IMR-90 (cell line): ENCODE results near the gene TLK2. TPM values are rescaled to one million over a fixed set of nuclear protein-coding genes. Genes with fewer than 3 reads are reported as not detected.

ENCODE experiments used
- ATAC-seq: fragments of 200-7000 bp; cut with Tn5 transposase; 2 replicates; pipeline ENCODE4 v1.9.1; 2020; ENCODE audit warnings: low read depth, mild to moderate bottlenecking, moderate library complexity
- BruUV-seq: library from RNA; stranded (reverse); fragments of 400-500 nt; replicated peaks from 2 replicates; lab custom pipeline; 2021; lab: Mats Ljungman, UMichigan
- CTCF ChIA-PET: fragments of 300-600 bp; formaldehyde crosslinking; extraction: SDS; loops from one replicate; lab custom pipeline; 2021; ENCODE audit warnings: antibody characterized with exemption; lab: Yijun Ruan, JAX
- POLR2A ChIA-PET: fragments of 300-600 bp; sonication (Branson Sonifier 250); formaldehyde crosslinking; loops from one replicate; lab custom pipeline; 2022; ENCODE audit warnings: antibody characterized with exemption; ENCODE audit not compliant: unreplicated experiment; lab: Charles Lee
- DNase-seq: peaks from one replicate; pipeline ENCODE4 v3.0.0; 2013
- H2AFZ ChIP-seq: replicated peaks from 2 replicates; pipeline ENCODE3; 2013; ENCODE audit warnings: low read length, mild to moderate bottlenecking; ENCODE audit not compliant: poor library complexity
- H2AK5ac ChIP-seq: 2 replicates; pipeline ENCODE4 v1.6.1; 2013; ENCODE audit warnings: low read depth, low read length, inconsistent platforms
- H2AK9ac ChIP-seq: replicated peaks from 2 replicates; pipeline ENCODE3; 2013; ENCODE audit warnings: mild to moderate bottlenecking, low read depth, low read length, moderate library complexity; ENCODE audit not compliant: poor library complexity
- H2BK120ac ChIP-seq: 2 replicates; pipeline ENCODE4 v1.6.1; 2013; ENCODE audit warnings: low read depth, low read length, inconsistent platforms
- H2BK15ac ChIP-seq: 3 replicates; pipeline ENCODE4 v1.6.1; 2013; ENCODE audit warnings: low read depth, low read length, inconsistent platforms
- H2BK20ac ChIP-seq: 2 replicates; pipeline ENCODE4 v1.6.1; 2013; ENCODE audit warnings: low read depth, mild to moderate bottlenecking, inconsistent platforms, low read length, moderate library complexity
- H2BK5ac ChIP-seq: 2 replicates; pipeline ENCODE4 v1.6.1; 2013; ENCODE audit warnings: mild to moderate bottlenecking, low read depth, low read length, inconsistent platforms; ENCODE audit not compliant: poor library complexity, severe bottlenecking
- H3K14ac ChIP-seq: replicated peaks from 2 replicates; pipeline ENCODE4 v1.6.1; 2013; ENCODE audit warnings: low read depth, low read length, inconsistent platforms
- H3K18ac ChIP-seq: 2 replicates; pipeline ENCODE4 v1.6.1; 2013; ENCODE audit warnings: low read depth, low read length, control low read depth
- H3K23ac ChIP-seq: 2 replicates; pipeline ENCODE4 v1.6.1; 2013; ENCODE audit warnings: low read depth, low read length, inconsistent platforms
- H3K27ac ChIP-seq: 2 replicates; pipeline ENCODE4 v1.5.1; 2013; ENCODE audit warnings: mild to moderate bottlenecking, control low read depth, low read length; ENCODE audit not compliant: insufficient read depth
- H3K27me3 ChIP-seq: 2 replicates; pipeline ENCODE4 v1.6.1; 2013; ENCODE audit warnings: low read length; ENCODE audit not compliant: control insufficient read depth, insufficient read depth
- H3K36me3 ChIP-seq: 2 replicates; pipeline ENCODE4 v1.6.1; 2013; ENCODE audit warnings: low read length, mixed read lengths; ENCODE audit not compliant: control insufficient read depth, insufficient read depth
- H3K4ac ChIP-seq: 2 replicates; pipeline ENCODE4 v1.6.1; 2013; ENCODE audit warnings: low read depth, low read length, inconsistent platforms
- H3K4me1 ChIP-seq: 2 replicates; pipeline ENCODE4 v1.6.1; 2013; ENCODE audit warnings: low read length, mixed read lengths; ENCODE audit not compliant: control insufficient read depth, insufficient read depth
- H3K4me2 ChIP-seq: 2 replicates; pipeline ENCODE4 v1.6.1; 2013; ENCODE audit warnings: low read depth, mild to moderate bottlenecking, control low read depth, low read length, moderate library complexity
- H3K4me3 ChIP-seq: 2 replicates; pipeline ENCODE4 v1.5.1; 2013; ENCODE audit warnings: low read depth, mild to moderate bottlenecking, control low read depth, low read length, moderate library complexity; ENCODE audit not compliant: insufficient read depth
- H3K56ac ChIP-seq: 2 replicates; pipeline ENCODE4 v1.6.1; 2013; ENCODE audit warnings: low read length, inconsistent platforms; ENCODE audit not compliant: insufficient read depth; ENCODE audit errors: extremely low read depth
- H3K79me1 ChIP-seq, 2 experiments: 2 replicates each; pipeline ENCODE4 v1.6.1; 2013; ENCODE audit warnings: low read length in 2 of 2, inconsistent platforms in 1 of 2, low read depth in 1 of 2
- H3K9ac ChIP-seq: 2 replicates; pipeline ENCODE4 v1.6.1; 2013; ENCODE audit warnings: low read depth, low read length, control low read depth
- H3K9me1 ChIP-seq: 2 replicates; pipeline ENCODE4 v1.6.1; 2013; ENCODE audit warnings: low read length, inconsistent platforms; ENCODE audit not compliant: insufficient read depth
- H3K9me3 ChIP-seq: 2 replicates; pipeline ENCODE4 v1.6.1; 2013; ENCODE audit warnings: low read length; ENCODE audit not compliant: control insufficient read depth, insufficient read depth
- H4K20me1 ChIP-seq: 2 replicates; pipeline ENCODE4 v1.6.1; 2013; ENCODE audit warnings: low read length, inconsistent platforms; ENCODE audit not compliant: insufficient read depth
- H4K5ac ChIP-seq: 2 replicates; pipeline ENCODE4 v1.6.1; 2013; ENCODE audit warnings: mild to moderate bottlenecking, low read depth, low read length, control low read depth
- H4K8ac ChIP-seq, 2 experiments: 2 replicates each; pipeline ENCODE4 v1.6.1; 2013; ENCODE audit warnings: low read depth in 2 of 2, low read length in 2 of 2, control low read depth in 1 of 2, inconsistent platforms in 1 of 2
- H4K91ac ChIP-seq: 2 replicates; pipeline ENCODE4 v1.6.1; 2013; ENCODE audit warnings: low read depth, low read length, inconsistent platforms; ENCODE audit not compliant: insufficient read depth
- BHLHE40 ChIP-seq: fragments of 150-350 bp; IDR thresholded peaks from 2 replicates; pipeline ENCODE4 v1.6.1; 2016; ENCODE audit warnings: mild to moderate bottlenecking, low read depth, low read length
- CEBPB ChIP-seq: IDR thresholded peaks from 2 replicates; pipeline ENCODE4 v1.6.1; 2012; ENCODE audit warnings: low read depth, low read length, improper control_type of control experiment
- CHD1 ChIP-seq: IDR thresholded peaks from 2 replicates; pipeline ENCODE4 v1.6.1; 2012; ENCODE audit warnings: low read depth, low read length, improper control_type of control experiment
- ELK1 ChIP-seq: fragments of 150-350 bp; IDR thresholded peaks from 2 replicates; pipeline ENCODE4 v1.6.1; 2016; ENCODE audit warnings: low read depth, mild to moderate bottlenecking, low read length, moderate library complexity, borderline replicate concordance
- FOS ChIP-seq: fragments of 150-350 bp; IDR thresholded peaks from 2 replicates; pipeline ENCODE4 v1.6.1; 2016; ENCODE audit warnings: low read depth, low read length
- MAFK ChIP-seq: IDR thresholded peaks from 2 replicates; pipeline ENCODE4 v1.6.1; 2012; ENCODE audit warnings: low read depth, low read length, improper control_type of control experiment
- MAZ ChIP-seq: IDR thresholded peaks from 2 replicates; pipeline ENCODE4 v1.6.1; 2012; ENCODE audit warnings: low read depth, mild to moderate bottlenecking, low read length, improper control_type of control experiment, moderate library complexity, borderline replicate concordance
- MXI1 ChIP-seq: IDR thresholded peaks from 2 replicates; pipeline ENCODE4 v1.6.1; 2012; ENCODE audit warnings: low read depth, mild to moderate bottlenecking, low read length, moderate library complexity, borderline replicate concordance
- NFE2L2 ChIP-seq: fragments of 150-350 bp; IDR thresholded peaks from 2 replicates; pipeline ENCODE4 v1.6.1; 2016; ENCODE audit warnings: low read depth, mild to moderate bottlenecking, low read length
- RAD21 ChIP-seq: IDR thresholded peaks from 2 replicates; pipeline ENCODE4 v1.6.1; 2012; ENCODE audit warnings: low read length, improper control_type of control experiment
- RCOR1 ChIP-seq: IDR thresholded peaks from 2 replicates; pipeline ENCODE4 v1.6.1; 2012; ENCODE audit warnings: mild to moderate bottlenecking, low read length, improper control_type of control experiment; ENCODE audit not compliant: insufficient replicate concordance
- RFX5 ChIP-seq: IDR thresholded peaks from 2 replicates; pipeline ENCODE4 v1.8.0; 2012; ENCODE audit warnings: low read depth, mild to moderate bottlenecking, low read length, moderate library complexity
- SMC3 ChIP-seq: fragments of 150-350 bp; IDR thresholded peaks from 2 replicates; pipeline ENCODE4 v1.6.1; 2016; ENCODE audit warnings: low read depth, mild to moderate bottlenecking, antibody characterized with exemption, low read length, moderate library complexity
- WGBS, 2 experiments: methylation state at CpG; one replicate each; pipeline versions ENCODE4 v1.1.5 to v1.1.7; 2013; ENCODE audit warnings: missing lambda C conversion rate in 2 of 2; ENCODE audit not compliant: insufficient read length in 1 of 2; ENCODE audit errors: extremely low coverage in 2 of 2; 5-methylcytosine and 5-hydroxymethylcytosine counted together
- dilution Hi-C: fragments of 300-500 bp; cut with HindIII; formaldehyde crosslinking; loops from one replicate; pipeline ENCODE4 v1.14.3; 2018; ENCODE audit warnings: low sequenced_read_pairs; ENCODE audit not compliant: unreplicated experiment
- in situ Hi-C: fragments of 300-500 bp; cut with MboI; formaldehyde crosslinking; loops from 3 replicates; pipeline ENCODE4 v1.14.3; 2019; ENCODE audit warnings: low sequenced_read_pairs, inconsistent platforms, mixed read lengths
- intact Hi-C: fragments of 100-400 bp; cut with micrococcal nuclease; formaldehyde crosslinking; loops from 2 replicates; pipeline ENCODE4 v1.10.0; 2022
- polyA plus RNA-seq, 3 experiments: library from polyadenylated mRNA; depleted of rRNA; stranded (reverse); fragments of >200 nt; gene quantifications; 2 replicates each; pipeline ENCODE4 v1.2.3, GENCODE V29; 2012; ENCODE audit warnings: low replicate concordance in 1 of 3
- total RNA-seq: library from RNA; depleted of rRNA; stranded (reverse); fragments of >200 nt; gene quantifications from 2 replicates; pipeline ENCODE4 v1.2.3, GENCODE V29; 2012
- TF ChIP-seq, protein P1 (sequence below): conservative IDR thresholded peaks from 2 replicates; pipeline ENCODE4 v1.5.1; 2012; ENCODE audit warnings: mild to moderate bottlenecking, low read depth, low read length, improper control_type of control experiment
- TF ChIP-seq, protein P2 (sequence below): fragments of 150-350 bp; IDR thresholded peaks from 2 replicates; pipeline ENCODE4 v1.6.1; 2017; ENCODE audit warnings: mild to moderate bottlenecking, antibody characterized with exemption, low read length, low read depth

Gene TLK2
- total and polyA plus RNA-seq, 2 of the 4 experiments (the other 2 are of a cell fraction), result 35.7 to 39.4 TPM

DNA sequence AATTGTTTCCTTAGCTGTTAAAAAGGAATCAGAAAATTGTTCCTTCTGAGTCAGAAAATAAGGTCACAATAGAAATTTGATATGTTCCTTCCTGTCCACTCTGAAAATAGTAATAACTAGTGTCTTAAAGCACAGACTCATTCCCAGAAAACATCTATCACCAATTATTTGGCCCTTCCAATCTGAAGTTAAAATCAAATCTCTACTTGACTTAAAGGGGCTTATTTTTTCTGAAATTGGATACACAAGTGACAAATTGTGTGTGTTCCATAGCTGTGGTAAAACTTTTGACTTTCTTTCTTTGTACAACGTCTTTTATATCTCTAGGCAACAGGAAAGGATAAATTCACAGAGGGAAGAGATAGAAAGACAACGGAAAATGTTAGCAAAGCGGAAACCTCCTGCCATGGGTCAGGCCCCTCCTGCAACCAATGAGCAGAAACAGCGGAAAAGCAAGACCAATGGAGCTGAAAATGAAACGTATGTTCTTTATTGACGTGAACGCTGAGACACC is 94.3 kb downstream of the TLK2 start:
- H2BK5ac ChIP-seq, result peak overlapping the region; percentile 46
- in situ Hi-C loops, result no loop called here
- no peak overlapping the region for H3K27ac ChIP-seq
- peak overlapping the region; percentile 11; the same call in 1 of the 2 replicates for H2BK120ac ChIP-seq
- no peak overlapping the region for H4K91ac ChIP-seq
- H3K4ac ChIP-seq, result 0 out of 2 replicates have a peak overlapping the region, but pooled peaks have one; percentile 50
- H3K4me1 ChIP-seq, result no peaks in the 10 kb centered on the region; the same call in 1 of the 2 replicates
- no peak overlapping the region for H2BK15ac ChIP-seq
- H3K23ac ChIP-seq, result no peak overlapping the region
- no peak overlapping the region for H3K18ac ChIP-seq
- no peak overlapping the region; the same call in 1 of the 2 replicates for H3K4me2 ChIP-seq
- CTCF ChIA-PET, result interaction anchor here (1.2 kb wide), 1 partner anchor 21 kb away, joined by 3 read pairs; no protein-coding TSS in a partner anchor
- H3K9me3 ChIP-seq, result no peaks in the 10 kb centered on the region
- no peak overlapping the region for H2AK9ac ChIP-seq
- POLR2A ChIA-PET, result no interaction called here
- peak overlapping the region in 1 of 2 experiments; percentile 43; a peak in 1 of 4 replicates for H4K8ac ChIP-seq
- peak; percentile 53 for DNase-seq
- no peaks in the 10 kb centered on the region for H4K20me1 ChIP-seq
- dilution Hi-C loops, result no loop called here
- no CpG with 5 or more reads among the region's 7 CpGs for WGBS, 2 experiments
- H3K79me1 ChIP-seq, result peaks cover 27 to 52% of the 10 kb centered on the region in 2 experiments
- no peak overlapping the region for H3K9ac ChIP-seq
- peaks cover 26% of the 10 kb centered on the region for H3K36me3 ChIP-seq
- H2AK5ac ChIP-seq, result no peak overlapping the region
- H3K14ac ChIP-seq, result no peak overlapping the region; the same call in 1 of the 2 replicates
- peak; percentile 17; the same call in 1 of the 2 replicates for ATAC-seq
- no peaks in the 10 kb centered on the region for H3K27me3 ChIP-seq
- no peak overlapping the region for H3K56ac ChIP-seq
- no TSS peak for BruUV-seq
- peak overlapping the region; percentile 60; the same call in 1 of the 2 replicates for H2BK20ac ChIP-seq
- no peak overlapping the region for H2AFZ ChIP-seq
- intact Hi-C loops, result loop anchor here (5.0 kb wide), 1 partner anchor 39 kb away; no protein-coding TSS in a partner anchor
- H4K5ac ChIP-seq, result no peak overlapping the region
- no peak overlapping the region for H3K4me3 ChIP-seq
- H3K9me1 ChIP-seq, result peaks cover 3% of the 10 kb centered on the region; the same call in 1 of the 2 replicates
- TF ChIP-seq RFX5, result no peak
- no peak for TF ChIP-seq SMC3
- no peak for TF ChIP-seq RAD21
- TF ChIP-seq MAFK, result no peak
- no peak for TF ChIP-seq BHLHE40
- TF ChIP-seq RCOR1, result no peak
- no peak for TF ChIP-seq FOS
- TF ChIP-seq, protein P1, sequence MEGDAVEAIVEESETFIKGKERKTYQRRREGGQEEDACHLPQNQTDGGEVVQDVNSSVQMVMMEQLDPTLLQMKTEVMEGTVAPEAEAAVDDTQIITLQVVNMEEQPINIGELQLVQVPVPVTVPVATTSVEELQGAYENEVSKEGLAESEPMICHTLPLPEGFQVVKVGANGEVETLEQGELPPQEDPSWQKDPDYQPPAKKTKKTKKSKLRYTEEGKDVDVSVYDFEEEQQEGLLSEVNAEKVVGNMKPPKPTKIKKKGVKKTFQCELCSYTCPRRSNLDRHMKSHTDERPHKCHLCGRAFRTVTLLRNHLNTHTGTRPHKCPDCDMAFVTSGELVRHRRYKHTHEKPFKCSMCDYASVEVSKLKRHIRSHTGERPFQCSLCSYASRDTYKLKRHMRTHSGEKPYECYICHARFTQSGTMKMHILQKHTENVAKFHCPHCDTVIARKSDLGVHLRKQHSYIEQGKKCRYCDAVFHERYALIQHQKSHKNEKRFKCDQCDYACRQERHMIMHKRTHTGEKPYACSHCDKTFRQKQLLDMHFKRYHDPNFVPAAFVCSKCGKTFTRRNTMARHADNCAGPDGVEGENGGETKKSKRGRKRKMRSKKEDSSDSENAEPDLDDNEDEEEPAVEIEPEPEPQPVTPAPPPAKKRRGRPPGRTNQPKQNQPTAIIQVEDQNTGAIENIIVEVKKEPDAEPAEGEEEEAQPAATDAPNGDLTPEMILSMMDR, result no peak
- no peak for TF ChIP-seq NFE2L2
- TF ChIP-seq, protein P2, sequence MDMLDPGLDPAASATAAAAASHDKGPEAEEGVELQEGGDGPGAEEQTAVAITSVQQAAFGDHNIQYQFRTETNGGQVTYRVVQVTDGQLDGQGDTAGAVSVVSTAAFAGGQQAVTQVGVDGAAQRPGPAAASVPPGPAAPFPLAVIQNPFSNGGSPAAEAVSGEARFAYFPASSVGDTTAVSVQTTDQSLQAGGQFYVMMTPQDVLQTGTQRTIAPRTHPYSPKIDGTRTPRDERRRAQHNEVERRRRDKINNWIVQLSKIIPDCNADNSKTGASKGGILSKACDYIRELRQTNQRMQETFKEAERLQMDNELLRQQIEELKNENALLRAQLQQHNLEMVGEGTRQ, result no peak
- no peak for TF ChIP-seq ELK1
- no peak for TF ChIP-seq MXI1
- no peak for TF ChIP-seq CEBPB
- TF ChIP-seq MAZ, result no peak
- TF ChIP-seq CHD1, result no peak
